Measurements from ENCODE around the gene CSNK2A2.

- TF ChIP-seq ZNF12 (CRISPR knock-in tag; IDR thresholded peaks at IDR 0.05) (no peak), TGIF2 (CRISPR knock-in tag; IDR thresholded peaks at IDR 0.05) (no peak), JUND (IDR thresholded peaks at IDR 0.05; ENCODE audit: borderline replicate concordance, low read depth, low read length) (no peak), JUND (tag; IDR thresholded peaks at IDR 0.05; ENCODE audit: borderline replicate concordance, low read depth, low read length) (no peak), SP1 (CRISPR knock-in tag; IDR thresholded peaks at IDR 0.05) (no peak), EZH2 (IDR thresholded peaks at IDR 0.05; ENCODE audit: borderline replicate concordance, low read depth, low read length) (no peak), KLF10 (CRISPR knock-in tag; IDR thresholded peaks at IDR 0.05) (no peak), RAD51 (IDR thresholded peaks at IDR 0.05; ENCODE audit: borderline replicate concordance, low read depth) (no peak)
- TF ChIP-seq, protein P1, sequence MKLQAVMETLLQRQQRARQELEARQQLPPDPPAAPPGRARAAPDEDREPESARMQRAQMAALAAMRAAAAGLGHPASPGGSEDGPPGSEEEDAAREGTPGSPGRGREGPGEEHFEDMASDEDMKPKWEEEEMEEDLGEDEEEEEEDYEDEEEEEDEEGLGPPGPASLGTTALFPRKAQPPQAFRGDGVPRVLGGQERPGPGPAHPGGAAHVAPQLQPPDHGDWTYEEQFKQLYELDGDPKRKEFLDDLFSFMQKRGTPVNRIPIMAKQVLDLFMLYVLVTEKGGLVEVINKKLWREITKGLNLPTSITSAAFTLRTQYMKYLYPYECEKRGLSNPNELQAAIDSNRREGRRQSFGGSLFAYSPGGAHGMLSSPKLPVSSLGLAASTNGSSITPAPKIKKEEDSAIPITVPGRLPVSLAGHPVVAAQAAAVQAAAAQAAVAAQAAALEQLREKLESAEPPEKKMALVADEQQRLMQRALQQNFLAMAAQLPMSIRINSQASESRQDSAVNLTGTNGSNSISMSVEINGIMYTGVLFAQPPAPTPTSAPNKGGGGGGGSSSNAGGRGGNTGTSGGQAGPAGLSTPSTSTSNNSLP (IDR thresholded peaks at IDR 0.05; ENCODE audit: borderline replicate concordance, low read depth, low read length), result no peak
- TF ChIP-seq, protein P2, sequence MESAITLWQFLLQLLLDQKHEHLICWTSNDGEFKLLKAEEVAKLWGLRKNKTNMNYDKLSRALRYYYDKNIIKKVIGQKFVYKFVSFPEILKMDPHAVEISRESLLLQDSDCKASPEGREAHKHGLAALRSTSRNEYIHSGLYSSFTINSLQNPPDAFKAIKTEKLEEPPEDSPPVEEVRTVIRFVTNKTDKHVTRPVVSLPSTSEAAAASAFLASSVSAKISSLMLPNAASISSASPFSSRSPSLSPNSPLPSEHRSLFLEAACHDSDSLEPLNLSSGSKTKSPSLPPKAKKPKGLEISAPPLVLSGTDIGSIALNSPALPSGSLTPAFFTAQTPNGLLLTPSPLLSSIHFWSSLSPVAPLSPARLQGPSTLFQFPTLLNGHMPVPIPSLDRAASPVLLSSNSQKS (CRISPR knock-in tag; IDR thresholded peaks at IDR 0.05), result no peak
- TF ChIP-seq, protein P3, sequence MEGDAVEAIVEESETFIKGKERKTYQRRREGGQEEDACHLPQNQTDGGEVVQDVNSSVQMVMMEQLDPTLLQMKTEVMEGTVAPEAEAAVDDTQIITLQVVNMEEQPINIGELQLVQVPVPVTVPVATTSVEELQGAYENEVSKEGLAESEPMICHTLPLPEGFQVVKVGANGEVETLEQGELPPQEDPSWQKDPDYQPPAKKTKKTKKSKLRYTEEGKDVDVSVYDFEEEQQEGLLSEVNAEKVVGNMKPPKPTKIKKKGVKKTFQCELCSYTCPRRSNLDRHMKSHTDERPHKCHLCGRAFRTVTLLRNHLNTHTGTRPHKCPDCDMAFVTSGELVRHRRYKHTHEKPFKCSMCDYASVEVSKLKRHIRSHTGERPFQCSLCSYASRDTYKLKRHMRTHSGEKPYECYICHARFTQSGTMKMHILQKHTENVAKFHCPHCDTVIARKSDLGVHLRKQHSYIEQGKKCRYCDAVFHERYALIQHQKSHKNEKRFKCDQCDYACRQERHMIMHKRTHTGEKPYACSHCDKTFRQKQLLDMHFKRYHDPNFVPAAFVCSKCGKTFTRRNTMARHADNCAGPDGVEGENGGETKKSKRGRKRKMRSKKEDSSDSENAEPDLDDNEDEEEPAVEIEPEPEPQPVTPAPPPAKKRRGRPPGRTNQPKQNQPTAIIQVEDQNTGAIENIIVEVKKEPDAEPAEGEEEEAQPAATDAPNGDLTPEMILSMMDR (IDR thresholded peaks at IDR 0.05 in 2 of 3, conservative IDR thresholded peaks at IDR 0.05 in 1 of 3; ENCODE audit: insufficient read depth in 2 of 3, low read depth in 1 of 3, low read length in 3 of 3), result no peak
Observed at GRCh38 chr16:58235663-58236062, 37.8 kb upstream of the CSNK2A2 start.

All from K562 (cell line).